ENCODE data around the gene PIM2.
"Not testable (repeated sequence)": the region's sequence is repeated elsewhere in the genome, so short reads cannot be mapped to it uniquely, and the experiment has no call there.

PIM2 gene

DNA sequence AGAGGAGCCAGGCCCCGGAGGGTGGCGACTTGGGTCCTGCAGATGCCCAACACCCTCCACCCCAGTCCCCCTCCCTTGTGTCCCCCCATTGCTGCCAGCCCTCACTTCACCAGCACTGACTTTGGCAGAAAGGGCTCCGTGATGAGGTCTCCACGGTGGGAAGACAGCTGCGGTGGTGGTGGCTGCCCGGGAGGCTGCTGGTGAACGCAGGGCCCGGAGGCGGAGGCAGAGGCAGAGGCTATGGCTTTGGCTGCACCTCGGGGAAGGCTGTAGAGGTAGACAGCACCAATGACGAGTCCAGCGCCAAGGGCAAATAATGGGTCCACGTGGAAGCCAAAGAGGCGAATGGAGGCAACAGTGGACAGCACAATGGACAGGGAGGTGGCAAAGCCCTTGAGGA lies 14.2 kb downstream of the PIM2 start:
- DNase-seq = no peak

DNA sequence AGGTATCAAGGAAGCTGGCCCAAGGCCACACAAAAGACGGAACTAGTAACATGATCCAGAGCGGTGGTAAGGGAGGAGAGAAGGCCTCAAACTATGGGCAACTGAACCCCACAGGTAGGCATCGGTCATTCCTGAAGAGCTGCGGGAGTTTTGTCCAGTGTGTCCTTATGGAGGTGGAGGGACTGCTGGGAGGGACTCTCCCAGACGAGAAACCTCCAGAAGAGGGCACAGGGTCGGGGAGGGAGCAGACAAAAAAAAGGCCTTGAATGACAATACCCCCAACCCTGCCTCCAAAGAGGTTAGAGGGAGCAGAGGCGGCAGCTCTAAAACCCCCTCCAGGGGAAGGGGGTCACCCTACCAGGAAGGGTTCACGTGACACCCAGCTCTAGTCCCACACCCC lies 14.6 kb downstream of the PIM2 start:
- DNase-seq = no peak

DNA sequence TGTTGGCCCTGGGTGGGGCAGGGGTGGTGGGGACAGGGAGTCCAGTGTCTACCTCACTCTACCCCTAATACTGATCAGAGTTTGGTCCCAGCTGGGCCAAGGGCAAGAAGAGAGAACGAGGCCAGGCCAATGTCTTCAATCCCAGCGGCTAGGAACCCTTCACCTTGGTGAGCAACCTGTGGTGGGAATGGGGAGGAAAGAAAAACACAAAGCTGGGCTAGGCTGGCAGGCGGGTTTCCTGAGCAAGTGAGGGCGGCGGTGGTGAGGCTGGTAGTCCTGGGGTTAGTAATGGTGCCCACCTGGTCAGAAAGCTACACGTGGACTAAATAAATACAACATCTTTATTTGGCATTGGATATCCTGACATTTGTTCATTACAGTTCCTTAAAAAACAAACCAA lies 15.5 kb downstream of the PIM2 start:
- DNase-seq = no peak

DNA sequence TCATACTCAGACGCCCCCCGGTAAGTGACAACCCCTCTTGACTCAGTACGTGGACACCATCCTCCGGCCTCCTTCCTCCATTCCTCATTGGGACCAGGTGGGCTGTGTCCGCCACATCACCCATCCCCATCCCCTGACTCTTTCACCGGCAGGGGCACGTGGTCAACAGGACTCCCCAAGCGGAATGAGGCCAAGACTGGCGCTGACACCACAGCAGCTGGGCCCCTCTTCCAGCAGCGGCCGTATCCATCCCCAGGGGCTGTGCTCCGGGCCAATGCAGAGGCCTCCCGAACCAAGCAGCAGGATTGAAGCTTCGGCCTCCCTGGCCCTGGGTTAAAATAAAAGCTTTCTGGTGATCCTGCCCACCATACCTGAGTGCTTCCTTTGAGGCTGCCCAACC lies 16.0 kb downstream of the PIM2 start:
- no peak for DNase-seq

DNA sequence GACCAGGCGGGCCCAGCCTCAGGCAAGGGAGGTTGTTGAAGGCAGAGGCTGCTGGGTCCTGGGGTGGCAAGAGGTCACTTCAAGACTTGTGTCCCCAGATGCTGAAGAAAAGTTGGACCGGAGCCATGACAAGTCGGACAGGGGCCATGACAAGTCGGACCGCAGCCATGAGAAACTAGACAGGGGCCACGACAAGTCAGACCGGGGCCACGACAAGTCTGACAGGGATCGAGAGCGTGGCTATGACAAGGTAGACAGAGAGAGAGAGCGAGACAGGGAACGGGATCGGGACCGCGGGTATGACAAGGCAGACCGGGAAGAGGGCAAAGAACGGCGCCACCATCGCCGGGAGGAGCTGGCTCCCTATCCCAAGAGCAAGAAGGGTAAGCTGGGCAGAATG lies 16.7 kb downstream of the PIM2 start:
- DNase-seq = no peak

DNA sequence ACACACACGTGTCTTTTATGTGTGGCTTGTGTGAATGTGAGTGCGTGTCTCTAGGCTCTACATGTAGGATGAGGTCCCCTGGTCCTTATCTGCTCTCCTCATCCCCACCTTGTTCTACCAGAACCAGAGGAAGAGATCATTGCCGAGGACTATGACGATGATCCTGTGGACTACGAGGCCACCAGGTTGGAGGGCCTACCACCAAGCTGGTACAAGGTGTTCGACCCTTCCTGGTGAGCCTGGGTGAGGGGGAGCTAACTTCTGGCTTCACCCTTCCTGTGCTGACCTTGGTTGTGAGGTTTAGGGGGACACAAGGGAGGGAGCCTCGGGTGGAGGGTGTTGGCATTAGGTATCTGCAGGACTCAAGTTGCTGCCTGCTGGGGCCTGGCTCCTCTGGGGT lies 17.8 kb downstream of the PIM2 start:
- no peak for DNase-seq

DNA sequence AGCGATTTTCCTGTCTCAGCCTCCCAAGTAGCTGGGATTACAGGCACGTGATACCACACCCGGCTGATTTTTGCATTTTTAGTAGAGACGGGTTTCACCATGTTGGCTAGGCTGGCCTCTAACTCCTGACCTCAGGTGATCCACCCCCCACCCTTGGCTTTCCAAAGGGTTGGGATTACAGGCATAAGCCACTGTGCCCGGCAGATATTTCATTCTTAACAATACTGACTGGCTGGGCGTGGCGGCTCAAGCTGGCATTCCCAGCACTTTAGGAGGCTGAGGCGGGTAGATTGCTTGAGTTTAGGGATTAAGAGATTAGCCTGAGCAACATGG lies 19.8 kb downstream of the PIM2 start:
- DNase-seq = no peak

DNA sequence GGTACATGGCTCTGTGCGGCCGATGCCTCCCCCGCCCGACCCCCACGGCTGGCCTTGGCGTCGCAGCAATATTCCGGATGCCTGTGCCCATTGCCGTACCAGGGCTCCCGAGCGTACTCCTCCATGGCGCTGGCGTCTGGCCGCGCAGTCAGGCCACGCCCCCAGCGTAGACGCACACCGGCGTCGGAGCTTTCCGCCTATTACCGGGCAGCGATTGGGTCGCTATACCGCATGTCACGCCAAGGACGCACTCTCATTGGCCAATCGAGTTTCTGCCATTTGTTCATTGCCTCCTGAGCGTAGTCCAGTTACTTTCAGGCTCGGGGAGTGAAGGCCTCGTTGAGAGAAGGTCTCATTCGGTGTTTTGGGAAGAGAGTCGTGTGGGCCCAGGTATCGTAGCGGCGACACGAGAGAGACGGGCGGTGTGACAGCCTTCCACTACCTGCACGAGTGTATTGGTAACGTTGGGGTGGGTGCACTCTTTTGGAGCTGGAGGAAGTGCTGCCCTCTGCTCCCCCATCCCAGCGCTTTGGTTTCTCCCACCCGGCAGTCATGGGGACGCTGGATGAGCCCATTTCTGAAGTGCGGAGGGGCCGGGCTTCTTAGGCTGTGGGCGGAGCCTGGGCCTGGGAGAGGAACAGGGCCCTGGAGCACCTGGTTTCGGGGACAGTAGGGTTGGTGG lies 21.1 kb downstream of the PIM2 start, which contains the start of the genes PQBP1 and TIMM17B:
TSS of gene PQBP1 (plus strand) at position 306 of the 682 bp plus-strand sequence. CDS start 580 bp downstream, outside the sequence.
TSS of gene TIMM17B (minus strand) at position 144 of the 682 bp plus-strand sequence. CDS start at position 125, 19 bp downstream.
- DNase-seq = peak; percentile 84 to 96 (median 90)

DNA sequence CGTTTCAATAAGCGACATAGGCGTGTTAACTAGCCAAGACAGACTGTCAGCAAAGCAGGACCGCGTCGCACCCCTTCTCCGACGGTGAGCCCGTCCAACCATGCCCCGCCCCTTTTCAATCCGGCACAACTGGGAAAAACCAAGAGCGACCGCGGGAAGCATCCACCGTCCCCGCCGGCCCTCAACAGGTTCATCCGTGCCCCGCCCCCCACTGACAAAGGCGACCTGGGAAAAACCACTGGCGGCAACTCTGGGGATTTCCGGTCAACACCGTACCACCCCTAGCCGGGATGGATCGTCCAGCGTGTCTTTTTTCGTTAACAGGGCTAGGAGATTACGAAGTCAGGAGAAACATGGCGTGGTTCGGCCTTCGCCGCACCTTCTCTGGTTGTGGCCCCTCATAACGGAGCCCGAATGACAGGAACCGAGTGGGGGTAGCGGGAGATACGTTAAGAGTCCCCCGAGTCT lies 21.6 kb downstream of the PIM2 start:
- peak; percentile 37 to 65 (median 56) for DNase-seq

DNA sequence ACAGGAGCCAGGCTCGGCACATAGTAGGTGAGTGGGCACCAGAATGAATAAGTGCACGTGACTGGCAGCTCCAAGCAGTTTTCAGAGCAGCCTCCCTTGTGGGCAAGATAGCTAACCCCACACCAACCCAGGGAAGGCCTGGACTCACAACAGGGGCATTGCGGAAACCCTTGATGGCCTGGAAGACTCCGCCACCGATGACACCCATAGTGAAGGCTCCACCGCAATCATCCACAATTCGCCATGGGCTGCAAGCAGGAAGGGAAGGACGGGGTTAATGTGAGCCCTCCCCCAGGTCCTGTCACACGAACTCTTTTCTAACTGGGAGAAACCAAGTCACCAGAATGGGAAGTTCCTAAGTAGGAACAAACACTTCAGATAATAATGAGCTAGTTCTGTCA lies 22.2 kb downstream of the PIM2 start:
- no peak for DNase-seq

DNA sequence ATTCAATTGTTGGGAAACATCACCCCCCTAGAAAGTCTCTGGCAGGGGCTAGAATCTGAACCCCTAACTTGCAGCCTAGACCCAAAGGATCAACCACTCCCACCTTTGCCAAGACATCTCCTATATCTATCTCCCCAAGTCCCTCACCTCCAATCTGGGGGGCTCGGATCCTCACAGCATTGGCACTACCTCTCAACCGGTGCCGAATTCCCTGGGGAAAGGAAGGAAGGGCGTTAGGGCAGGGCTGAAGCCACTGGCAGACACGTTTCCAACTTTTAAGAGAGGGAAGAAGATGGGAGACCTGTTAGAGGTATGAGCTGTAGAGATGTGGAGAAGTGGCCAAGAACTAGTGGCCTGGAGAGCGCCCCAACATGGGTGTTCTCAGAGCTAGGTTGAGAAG lies 23.9 kb downstream of the PIM2 start:
- no peak for DNase-seq

DNA sequence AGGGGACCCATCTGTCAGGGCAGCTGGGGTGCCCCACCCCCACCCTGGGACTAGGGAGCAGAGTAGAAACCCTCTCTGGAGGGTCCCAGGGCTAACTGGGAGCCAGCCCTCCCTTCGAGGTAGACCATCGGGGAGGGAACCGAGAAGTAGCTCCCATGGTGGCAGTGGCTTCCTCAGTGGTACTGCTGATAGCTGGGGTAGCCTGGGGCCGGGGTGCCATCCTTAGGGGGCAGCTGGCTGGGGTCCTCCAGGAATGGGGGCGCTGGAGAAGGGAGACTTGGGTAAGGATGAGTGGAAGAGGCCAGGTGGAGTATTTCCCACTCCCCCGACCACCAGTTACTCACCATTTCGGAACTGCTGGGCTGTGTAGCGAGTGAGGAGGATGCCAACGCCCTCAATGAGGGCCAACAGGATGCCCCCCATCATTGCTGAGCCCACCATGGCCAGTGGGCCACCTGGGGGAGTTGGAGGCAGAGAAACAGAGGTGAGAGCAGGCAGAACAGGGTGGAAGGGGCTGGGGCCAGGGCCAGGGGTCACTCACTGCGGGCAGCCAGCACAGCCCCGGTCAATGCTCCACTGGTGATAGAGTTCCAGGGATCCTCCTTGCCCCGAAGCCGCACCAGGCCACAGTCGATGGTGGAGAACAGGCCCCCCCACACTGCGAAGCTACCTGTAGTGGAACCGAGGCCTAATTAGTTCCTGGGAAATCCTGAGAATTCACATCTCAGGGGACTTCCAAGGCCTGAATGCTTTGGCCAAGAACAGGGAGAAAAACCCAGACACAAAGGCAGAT lies 25.1 kb downstream of the PIM2 start:
- DNase-seq = no peak

DNA sequence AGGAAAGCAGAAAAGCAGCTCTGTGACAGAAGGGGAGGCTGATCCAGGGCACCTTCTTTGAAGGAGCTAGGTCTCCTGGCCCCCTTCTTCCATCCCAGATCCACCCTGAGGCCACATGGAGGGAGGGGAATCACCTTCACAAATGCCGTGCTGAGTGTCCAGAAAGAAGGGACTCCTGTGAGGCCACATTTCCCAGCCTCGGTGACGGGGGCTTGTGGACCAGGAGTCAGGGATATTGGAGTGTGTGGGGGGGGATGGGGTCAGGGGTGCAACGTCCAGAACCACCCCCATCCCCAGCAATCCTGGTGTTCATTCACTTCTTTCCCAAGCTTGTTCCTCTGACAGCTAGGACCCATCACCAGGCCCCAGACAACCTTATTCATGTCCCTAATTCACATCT lies 25.9 kb downstream of the PIM2 start:
- no peak for DNase-seq

DNA sequence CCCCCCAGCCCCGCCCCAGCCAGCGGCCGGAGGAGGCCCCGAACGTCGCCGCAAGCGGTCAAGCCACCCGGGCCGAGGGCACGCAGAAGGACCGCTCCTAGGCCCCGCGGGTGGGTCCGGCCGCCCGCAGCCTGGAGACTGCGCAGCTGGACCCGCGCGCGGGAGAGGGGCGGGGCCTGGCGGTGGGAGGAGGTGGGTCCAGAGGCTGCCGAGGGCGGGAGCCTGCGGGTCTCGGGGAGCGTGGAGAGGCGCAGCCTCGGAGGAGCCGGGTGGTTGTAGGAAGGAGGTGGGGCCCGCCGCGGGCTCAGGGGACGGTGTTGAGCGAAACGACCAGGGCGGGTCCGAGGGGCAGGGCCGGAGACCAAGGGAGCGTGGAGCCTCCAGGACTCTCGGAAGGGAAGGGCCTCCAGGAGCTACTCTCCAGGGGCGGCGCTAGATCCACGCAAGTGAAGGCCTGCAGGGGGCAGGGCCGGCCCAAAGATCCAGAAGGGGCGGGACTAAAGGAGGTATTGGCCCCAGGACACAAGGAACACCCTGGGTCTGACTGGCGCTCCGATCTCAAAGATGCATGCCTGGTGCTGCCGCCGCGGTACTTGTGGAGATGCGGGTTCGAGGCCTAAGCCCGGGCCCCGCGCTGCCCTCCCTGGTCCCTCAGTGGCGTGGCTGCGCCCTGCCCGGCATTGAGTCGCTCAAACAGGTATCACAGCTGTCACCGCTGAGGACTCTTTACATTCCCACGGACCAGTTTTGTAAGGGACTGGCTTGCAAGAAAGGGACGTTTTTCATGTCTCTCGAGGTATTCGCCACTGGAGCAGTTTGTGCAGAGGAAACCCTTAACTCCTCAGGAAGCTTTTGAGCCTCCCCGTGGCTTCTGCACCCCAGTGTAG lies 27.2 kb downstream of the PIM2 start:
- peak; percentile 63 to 80 (median 74) for DNase-seq

DNA sequence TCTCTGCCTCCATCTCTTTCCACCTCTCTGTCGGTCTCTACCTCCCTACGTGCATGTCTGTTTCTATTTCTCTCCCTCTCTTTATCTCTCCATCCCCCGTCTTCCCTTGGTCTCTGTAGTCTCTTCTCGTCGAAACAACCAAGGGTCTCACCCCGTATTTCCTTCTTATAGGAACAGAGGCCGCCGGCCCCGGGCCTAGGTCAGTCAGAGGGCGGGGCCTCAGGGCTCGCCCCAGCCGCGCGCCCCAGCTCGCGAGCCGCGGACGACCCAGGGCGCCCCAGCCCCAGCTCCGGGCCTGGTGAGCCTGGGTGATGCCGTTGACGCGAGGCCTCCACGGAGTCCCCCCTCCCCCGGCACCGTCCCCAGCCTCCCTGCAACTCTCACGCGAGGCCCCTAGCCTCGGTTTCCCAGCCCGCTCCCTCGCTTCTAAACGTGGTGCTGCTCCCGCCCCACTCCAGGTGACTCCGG lies 27.9 kb downstream of the PIM2 start:
- DNase-seq = peak in 3 of 6 experiments; percentile 36 to 40 (median 36)

DNA sequence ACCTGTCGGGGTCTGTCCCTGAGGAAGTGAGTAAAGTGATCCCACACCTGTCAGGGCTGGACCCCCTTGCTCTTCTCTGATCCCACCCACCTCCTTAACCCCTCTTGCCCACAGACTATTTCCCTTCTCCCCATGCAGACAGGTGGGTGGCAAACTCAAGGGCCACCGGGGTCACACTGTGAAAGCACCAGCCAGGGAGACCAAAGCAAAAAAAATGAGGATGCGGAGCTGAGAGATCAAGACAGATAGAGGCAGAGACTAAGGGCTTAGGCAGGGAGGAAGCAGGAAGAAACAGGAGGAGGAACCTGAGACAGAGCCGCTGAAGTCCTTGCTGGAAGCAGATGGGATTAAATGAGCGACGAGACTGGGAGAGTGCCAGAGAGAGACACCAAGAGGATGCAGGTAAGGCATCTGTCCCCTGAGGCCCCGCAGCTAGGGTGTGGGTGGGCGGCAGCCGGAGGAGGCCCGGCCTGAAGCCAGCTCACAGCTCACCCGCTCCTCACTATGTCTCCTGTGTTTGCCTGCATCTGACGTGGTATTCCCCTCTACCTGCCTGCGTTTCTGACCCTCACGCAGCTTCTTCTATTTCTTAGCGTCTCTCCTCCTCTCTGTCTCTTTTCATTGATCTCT lies 28.4 kb downstream of the PIM2 start:
- DNase-seq = no peak

DNA sequence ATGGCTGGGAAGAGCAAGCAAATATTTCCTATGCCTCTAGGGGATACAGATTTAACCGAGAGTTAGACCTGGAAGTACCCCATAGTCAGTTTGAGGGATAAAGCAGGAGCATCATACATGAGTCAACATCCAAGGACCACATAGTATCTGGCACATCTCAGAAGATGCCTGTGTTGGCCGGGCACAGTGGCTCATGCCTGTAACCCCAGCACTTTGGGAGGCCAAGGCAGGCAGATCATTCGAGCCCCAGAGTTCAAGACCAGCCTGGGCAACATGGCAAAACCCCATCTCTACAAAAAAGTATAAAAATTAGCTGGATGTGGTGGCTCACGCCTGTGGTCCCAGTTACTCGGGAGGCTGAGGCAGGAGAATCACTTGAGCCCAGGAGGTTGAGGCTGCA lies 32.2 kb downstream of the PIM2 start:
- not testable (repeated sequence) for DNase-seq

DNA sequence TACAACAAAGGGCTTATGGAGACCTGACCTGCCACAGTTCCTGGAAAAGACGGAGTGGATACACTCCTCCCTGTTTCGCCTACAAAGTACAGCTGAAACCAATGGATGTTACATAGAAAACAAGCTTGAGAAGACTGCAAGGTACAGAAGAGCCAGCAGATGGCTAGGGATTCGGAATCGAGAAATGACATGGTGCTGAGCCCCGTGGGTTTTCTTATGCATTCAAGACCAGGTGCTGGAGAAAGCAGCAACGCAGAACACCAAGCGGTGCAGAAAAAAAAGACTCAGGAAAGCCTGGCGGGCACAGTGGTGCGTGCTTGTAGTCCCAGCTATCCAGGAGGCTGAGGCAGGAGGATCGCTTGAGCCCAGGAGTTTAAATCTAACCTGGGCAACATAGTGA lies 35.1 kb downstream of the PIM2 start:
- no peak for DNase-seq

DNA sequence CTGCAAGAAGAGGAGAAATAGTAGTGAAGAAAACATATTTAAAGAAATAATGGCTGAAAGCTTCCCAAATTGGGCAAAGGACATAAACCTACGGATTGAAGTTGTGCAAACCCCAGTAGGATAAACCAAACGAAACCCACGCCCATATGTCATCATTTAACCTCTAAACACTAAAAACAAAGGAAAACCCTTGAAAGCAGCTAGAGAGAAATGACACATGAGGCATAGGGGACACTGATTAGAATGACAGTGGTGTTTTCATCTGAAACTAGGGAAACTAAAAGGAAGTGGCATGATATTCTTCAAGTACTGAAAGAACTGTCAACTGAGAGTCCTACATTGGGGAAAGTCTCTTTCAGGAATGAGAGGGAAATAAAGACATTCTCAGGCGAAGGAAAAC lies 41.9 kb downstream of the PIM2 start:
- not testable (repeated sequence) for DNase-seq

DNA sequence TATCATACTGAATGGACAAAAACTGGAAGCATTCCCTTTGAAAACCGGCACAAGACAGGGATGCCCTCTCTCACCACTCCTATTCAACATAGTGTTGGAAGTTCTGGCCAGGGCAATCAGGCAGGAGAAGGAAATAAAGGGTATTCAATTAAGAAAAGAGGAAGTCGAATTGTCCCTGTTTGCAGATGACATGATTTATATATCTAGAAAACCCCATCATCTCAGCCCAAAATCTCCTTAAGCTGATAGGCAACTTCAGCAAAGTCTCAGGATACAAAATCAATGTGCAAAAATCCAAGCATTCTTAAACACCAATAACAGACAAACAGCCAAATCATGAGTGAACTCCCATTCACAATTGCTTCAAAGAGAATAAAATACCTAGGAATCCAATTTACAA lies 46.8 kb downstream of the PIM2 start:
- not testable (repeated sequence) for DNase-seq

DNA sequence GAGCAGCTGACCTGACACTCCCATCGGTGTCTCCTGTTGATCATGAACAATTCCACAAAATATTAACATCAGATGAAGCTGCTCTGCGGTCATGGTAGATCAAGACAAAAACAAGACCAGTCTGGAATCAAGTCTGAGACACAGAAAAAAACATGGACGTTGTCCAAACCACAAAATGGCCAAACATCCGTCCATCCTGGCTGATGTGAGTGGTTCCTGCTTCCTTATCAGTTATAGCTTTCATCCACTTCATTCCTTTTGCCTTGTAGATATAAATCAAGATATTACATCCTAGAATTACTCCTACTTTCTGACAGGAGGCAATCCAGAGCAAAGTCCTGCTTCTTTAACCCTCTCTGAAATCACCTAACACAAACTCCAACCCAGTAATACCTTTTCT lies 54.6 kb downstream of the PIM2 start:
- DNase-seq = no peak

All from stimulated activated naive CD4-positive, alpha-beta T cell (primary cell).